Rectal smooth muscle tissue (tissue), 1 donor: ENCODE data around the gene GPR33.
"Not testable (repeated sequence)": the region's sequence is repeated elsewhere in the genome, so short reads cannot be mapped to it uniquely, and the experiment has no call there.

Experiments
- H3K27ac ChIP-seq: one replicate; pipeline ENCODE4 v1.7.0; 2013; ENCODE audit warnings: low read depth, low read length, inconsistent platforms
- H3K27me3 ChIP-seq: one replicate; pipeline ENCODE4 v1.7.0; 2013; ENCODE audit warnings: low read length; ENCODE audit not compliant: control insufficient read depth, insufficient read depth
- H3K36me3 ChIP-seq: one replicate; pipeline ENCODE4 v1.7.0; 2013; ENCODE audit warnings: low read length; ENCODE audit not compliant: control insufficient read depth, insufficient read depth
- H3K4me1 ChIP-seq: one replicate; pipeline ENCODE4 v1.7.0; 2013; ENCODE audit warnings: low read length; ENCODE audit not compliant: control insufficient read depth, insufficient read depth
- H3K4me3 ChIP-seq: one replicate; pipeline ENCODE4 v1.7.0; 2013; ENCODE audit warnings: low read length
- H3K9ac ChIP-seq: one replicate; pipeline ENCODE4 v1.7.0; 2013; ENCODE audit warnings: low read length

The GPR33 gene

DNA sequence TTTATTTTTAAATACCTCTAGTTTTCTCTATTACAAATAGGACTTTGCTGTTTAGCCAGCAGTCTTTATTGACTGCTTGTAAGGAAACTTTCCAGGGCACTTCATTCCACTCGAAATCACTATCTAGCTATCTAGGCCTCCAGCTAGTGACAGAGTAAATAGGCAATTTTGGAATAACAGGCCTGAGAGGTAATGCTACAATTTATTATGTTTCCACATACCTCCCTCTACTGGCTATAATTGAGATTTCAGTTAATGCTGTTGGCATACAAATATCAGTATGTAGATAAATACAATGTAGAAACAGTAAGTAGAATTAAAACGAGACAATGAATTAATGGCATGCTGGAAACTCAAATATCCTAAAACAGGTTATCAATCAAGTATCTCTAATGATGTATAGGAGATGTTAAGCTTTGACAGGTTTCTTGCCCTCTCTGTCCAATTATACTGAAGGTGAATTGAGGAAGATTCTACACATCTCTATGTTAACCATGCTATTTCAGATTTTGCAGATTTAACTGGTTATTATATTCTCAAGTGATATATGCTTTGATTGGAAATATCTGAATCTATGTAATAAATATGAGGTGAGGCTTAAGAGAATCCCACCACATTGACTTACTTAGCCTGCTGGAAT is 37.7 kb downstream of the GPR33 start:
- H3K4me3 ChIP-seq, result no peak overlapping the region
- no peak overlapping the region for H3K27ac ChIP-seq
- no peaks in the 10 kb centered on the region for H3K36me3 ChIP-seq
- no peaks in the 10 kb centered on the region for H3K27me3 ChIP-seq
- no peak overlapping the region for H3K9ac ChIP-seq
- no peaks in the 10 kb centered on the region for H3K4me1 ChIP-seq

DNA sequence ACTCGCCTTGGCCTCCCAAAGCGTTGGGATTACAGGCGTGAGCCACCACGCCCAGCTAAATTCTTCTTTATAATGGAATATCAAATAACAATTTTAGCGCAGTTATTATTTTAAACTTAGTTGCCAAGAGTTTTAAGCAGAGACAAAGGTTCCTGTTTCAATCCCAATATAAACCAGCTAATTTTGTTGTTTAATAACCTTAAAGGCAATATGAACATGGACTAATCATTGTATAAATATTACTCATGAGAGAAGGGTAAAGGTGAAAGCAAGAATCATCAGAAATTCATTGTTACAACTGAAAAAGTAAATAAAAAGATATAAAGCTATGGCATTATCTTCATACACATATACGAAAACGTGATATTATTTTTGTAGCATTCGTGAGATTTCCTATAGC is 38.7 kb downstream of the GPR33 start:
- H3K27ac ChIP-seq, result no peak overlapping the region
- H3K36me3 ChIP-seq, result no peaks in the 10 kb centered on the region
- no peaks in the 10 kb centered on the region for H3K4me1 ChIP-seq
- no peak overlapping the region for H3K9ac ChIP-seq
- no peak overlapping the region for H3K4me3 ChIP-seq
- H3K27me3 ChIP-seq, result no peaks in the 10 kb centered on the region

DNA sequence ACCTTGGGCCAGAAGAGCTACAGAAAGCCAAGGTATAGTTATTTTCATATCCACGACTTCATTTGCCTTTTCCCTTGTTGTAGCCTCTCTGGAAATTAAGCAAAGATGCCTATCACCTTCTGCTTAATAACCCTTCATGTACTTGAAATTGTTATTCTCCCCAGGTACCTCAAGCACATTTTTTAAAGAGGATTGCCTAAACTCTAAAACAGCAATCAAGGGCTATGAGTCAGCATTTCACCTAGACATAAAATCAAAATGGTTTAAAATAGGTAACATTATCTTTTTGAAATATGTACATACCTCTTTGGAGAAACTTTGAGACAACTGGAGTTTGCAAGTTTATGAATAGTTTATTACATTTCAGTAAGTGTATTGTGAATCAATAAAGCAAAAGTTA is 42.1 kb downstream of the GPR33 start:
- no peaks in the 10 kb centered on the region for H3K36me3 ChIP-seq
- H3K4me3 ChIP-seq, result no peak overlapping the region
- no peaks in the 10 kb centered on the region for H3K4me1 ChIP-seq
- no peaks in the 10 kb centered on the region for H3K27me3 ChIP-seq
- no peak overlapping the region for H3K9ac ChIP-seq
- no peak overlapping the region for H3K27ac ChIP-seq

DNA sequence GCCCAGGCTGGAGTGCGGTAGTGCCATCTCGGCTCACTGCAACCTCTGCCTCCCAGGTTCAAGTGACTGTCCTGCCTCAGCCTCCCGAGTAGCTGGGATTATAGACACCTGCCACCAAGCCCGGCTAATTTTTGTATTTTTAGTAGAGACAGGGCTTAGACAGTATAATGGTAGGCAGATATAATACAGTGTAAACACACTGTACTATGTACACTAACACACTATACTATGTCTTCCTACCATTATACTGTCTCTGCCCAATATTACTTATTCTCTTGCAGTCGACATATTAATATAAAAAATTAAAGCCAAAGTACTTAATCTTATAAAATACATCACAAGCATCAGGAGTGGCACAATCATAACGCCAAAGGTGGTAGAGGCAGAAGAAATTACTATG is 45.6 kb downstream of the GPR33 start:
- no peak overlapping the region for H3K27ac ChIP-seq
- no peak overlapping the region for H3K9ac ChIP-seq
- no peaks in the 10 kb centered on the region for H3K36me3 ChIP-seq
- no peak overlapping the region for H3K4me3 ChIP-seq
- H3K27me3 ChIP-seq, result no peaks in the 10 kb centered on the region
- no peaks in the 10 kb centered on the region for H3K4me1 ChIP-seq

DNA sequence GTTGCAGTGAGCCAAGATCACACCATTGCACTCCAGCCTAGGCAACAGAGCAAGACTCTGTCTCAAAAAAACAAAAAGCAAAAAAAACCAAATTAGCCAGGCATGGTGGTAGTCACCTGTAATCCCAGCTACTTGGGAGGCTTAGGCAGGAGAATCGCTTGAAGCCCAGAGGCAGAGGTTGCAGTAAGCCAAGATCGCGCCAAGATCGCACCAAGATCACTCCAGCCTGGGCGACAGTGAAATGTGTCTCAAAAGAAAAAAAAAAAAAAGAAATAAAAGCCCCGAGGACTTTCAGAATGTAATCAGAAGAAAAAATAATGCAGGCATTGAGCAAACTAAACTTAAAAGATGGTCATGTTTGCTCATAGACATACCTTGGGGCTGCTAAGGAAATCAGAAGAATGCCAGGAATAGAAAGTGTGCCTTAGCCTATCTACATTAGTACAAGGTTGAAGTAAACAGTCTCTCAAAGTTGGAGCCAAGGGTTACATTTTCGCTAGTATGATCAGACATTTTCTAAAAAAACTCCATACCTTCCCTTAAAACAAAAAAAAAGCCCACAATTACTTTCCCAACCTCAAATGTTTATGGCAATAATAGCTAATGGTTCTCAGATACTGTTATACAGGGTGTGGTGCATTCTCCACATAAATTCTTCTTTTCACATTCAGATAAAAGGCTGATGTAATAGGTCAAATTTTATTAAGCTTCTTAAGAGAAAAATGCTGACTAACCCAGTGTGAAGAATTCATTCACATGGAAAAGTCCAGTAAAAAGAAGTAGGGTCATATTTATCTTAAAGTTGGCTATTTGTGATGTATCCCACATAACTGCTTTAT is 46.3 kb downstream of the GPR33 start:
- no peak overlapping the region for H3K4me3 ChIP-seq

DNA sequence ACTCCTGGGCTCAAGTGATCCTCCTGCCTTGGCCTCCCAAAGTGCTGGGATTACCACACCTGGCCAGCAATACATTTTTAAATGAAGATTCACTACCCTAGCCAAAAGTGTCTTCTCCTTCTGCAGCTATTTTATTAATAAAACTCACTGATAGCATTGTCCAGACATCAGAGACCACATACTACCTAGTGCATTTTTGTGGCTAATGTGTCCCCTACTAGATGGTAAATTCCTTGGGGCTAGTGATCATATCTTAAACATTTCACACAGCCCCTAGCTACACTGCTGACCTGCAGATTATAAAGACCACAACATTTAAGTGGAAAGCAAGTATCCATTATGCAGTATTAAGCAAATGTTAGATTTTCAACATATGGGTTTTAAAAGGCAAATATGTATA is 47.6 kb downstream of the GPR33 start:
- H3K27ac ChIP-seq, result no peak overlapping the region
- H3K4me3 ChIP-seq, result no peak overlapping the region

More for the DNA sequence above, 46.3 kb downstream of the GPR33 start:
- Histone ChIP-seq H3K36me3 (no peaks in the 10 kb centered on the region), H3K27me3 (no peaks in the 10 kb centered on the region), H3K4me1 (no peaks in the 10 kb centered on the region), H3K27ac (no peak overlapping the region), H3K9ac (no peak overlapping the region)

DNA sequence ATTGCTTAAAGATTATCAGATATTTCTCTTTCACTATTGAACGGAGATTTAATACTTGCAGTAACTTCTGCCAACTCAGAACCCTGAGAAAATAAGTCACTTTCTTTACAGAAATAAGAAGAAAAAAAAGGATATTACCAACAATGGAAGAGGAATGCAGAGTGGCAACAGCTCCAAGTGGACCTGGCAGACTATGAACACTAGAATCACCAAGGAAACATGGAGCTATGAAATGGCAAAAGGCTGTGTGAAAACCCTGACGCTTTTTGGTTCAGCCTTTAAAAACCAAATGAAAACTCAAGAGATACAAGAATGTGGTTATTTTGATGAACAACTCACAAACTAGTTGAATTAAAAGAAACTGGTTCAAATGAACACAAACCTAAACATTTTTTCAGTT is 48.3 kb downstream of the GPR33 start:
- H3K27ac ChIP-seq, result no peak overlapping the region
- no peak overlapping the region for H3K4me3 ChIP-seq
- H3K4me1 ChIP-seq, result no peaks in the 10 kb centered on the region
- no peak overlapping the region for H3K9ac ChIP-seq
- no peaks in the 10 kb centered on the region for H3K27me3 ChIP-seq
- no peaks in the 10 kb centered on the region for H3K36me3 ChIP-seq

More for the DNA sequence above, 47.6 kb downstream of the GPR33 start:
- Histone ChIP-seq H3K36me3 (no peaks in the 10 kb centered on the region), H3K9ac (no peak overlapping the region), H3K27me3 (no peaks in the 10 kb centered on the region), H3K4me1 (no peaks in the 10 kb centered on the region)

DNA sequence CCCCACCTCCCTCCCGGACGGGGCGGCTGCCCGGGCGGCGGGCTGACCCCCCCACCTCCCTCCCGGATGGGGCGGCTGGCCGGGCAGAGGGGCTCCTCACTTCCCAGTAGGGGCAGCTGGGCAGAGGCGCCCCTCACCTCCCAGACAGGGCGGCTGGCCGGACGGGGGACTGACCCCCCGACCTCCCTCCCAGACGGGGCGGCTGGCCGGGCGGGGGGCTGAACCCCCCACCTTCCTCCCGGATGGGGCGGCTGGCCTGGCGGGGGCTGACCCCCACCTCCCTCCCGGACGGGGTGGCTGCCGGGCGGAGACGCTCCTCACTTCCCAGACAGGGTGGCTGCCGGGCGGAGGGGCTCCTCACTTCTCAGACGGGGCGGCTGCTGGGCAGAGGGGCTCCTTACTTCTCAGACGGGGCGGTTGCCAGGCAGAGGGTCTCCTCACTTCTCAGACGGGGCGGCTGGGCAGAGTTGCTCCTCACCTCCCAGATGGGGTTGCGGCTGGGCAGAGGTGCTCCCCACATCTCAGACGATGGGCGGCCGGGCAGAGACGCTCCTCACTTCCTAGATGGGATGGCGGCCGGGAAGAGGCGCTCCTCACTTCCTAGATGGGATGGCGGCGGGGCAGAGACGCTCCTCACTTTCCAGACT is 50.7 kb downstream of the GPR33 start:
- H3K4me3 ChIP-seq, H3K9ac ChIP-seq, H3K27me3 ChIP-seq, H3K4me1 ChIP-seq, H3K36me3 ChIP-seq, H3K27ac ChIP-seq: not testable (repeated sequence)

DNA sequence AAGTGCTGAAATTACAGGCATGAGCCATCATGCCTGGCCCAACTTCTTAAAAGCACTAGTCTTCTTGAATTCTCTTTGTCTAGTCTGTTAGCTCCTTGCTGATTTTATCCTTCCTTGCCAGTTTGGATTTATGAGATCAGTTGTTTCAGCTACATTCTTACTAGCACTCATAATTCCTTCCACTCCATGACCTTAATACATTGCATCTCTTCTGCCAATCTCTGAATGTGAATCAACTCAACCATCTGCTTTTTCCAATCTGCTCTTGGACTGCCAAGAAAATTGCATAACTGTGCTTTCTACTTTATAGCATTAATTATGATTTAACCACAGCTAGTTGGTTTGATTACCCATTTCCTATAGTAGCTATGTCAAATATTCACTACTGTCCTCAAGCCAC is 52.6 kb downstream of the GPR33 start:
- peak overlapping the region; percentile 33 for H3K27ac ChIP-seq

More for the DNA sequence above, 52.6 kb downstream of the GPR33 start:
- Histone ChIP-seq H3K9ac (no peak overlapping the region), H3K36me3 (no peaks in the 10 kb centered on the region), H3K4me3 (no peak overlapping the region), H3K27me3 (no peaks in the 10 kb centered on the region), H3K4me1 (no peaks in the 10 kb centered on the region)
